M059J (cell line): ENCODE measurements around the gene CXCL10. TPM values are rescaled to one million over a fixed set of nuclear protein-coding genes. Genes with fewer than 3 reads are reported as not detected.

Experiments
- DNase-seq: peaks from one replicate; pipeline ENCODE4 v3.0.0-alpha.2; 2012; ENCODE audit warnings: low read depth
- total RNA-seq: library from RNA; depleted of rRNA; stranded (reverse); fragments of >200 nt; shearing (Covaris generic); gene quantifications from 2 replicates; pipeline ENCODE4 v1.2.3, GENCODE V29; 2014; rRNA removed

The CXCL10 gene
- total RNA-seq, 1 experiment from 2014 or later: 5.4 TPM

- no peak for DNase-seq
Observed at GRCh38 chr4:75992462-75992861, 30.8 kb downstream of the CXCL10 start.

GRCh38 chr4:75989846-75990528 is 33.3 kb downstream of the CXCL10 start:
- DNase-seq: peak; percentile 3

GRCh38 chr4:75985116-75985515 is 38.2 kb downstream of the CXCL10 start:
- DNase-seq: peak; percentile 77

- DNase-seq: no peak
Observed at GRCh38 chr4:75980576-75980975, 42.7 kb downstream of the CXCL10 start.

- no peak for DNase-seq
Observed at GRCh38 chr4:75976177-75976576, 47.1 kb downstream of the CXCL10 start.

- no peak for DNase-seq
Observed at GRCh38 chr4:75973766-75974165, 49.5 kb downstream of the CXCL10 start.

Other genes with a start within 250 kb of the CXCL10 start
- gene PPEF2, start 121.0 kb downstream of the CXCL10 start, total RNA-seq: not detected in 2 replicates
- gene NAAA, start 82.5 kb downstream of the CXCL10 start, total RNA-seq: 0.25 and 15.2 TPM in 2 replicates
- 15.6 and 20.2 TPM in 2 replicates for gene SDAD1, start 32.6 kb downstream of the CXCL10 start, total RNA-seq
- gene CXCL9, start 16.0 kb downstream of the CXCL10 start, total RNA-seq: not detected in 2 replicates
- 0.37 and 0.74 TPM in 2 replicates for gene CXCL11, start 12.6 kb upstream of the CXCL10 start, total RNA-seq
- gene ART3, start 51.2 kb upstream of the CXCL10 start, total RNA-seq: not detected in 2 replicates
- 55.4 and 59.2 TPM in 2 replicates for gene NUP54, start 124.9 kb upstream of the CXCL10 start, total RNA-seq
- 97.3 and 105 TPM in 2 replicates for gene SCARB2, start 190.3 kb upstream of the CXCL10 start, total RNA-seq
- not detected in 2 replicates for gene FAM47E, start 228.2 kb upstream of the CXCL10 start, total RNA-seq